SK-N-MC (cell line): ENCODE data around the gene SLU7.

ENCODE experiments used
- EZH2 ChIP-seq: fragments of 200-600 bp; sonication (generic); IDR thresholded peaks from one replicate; pipeline ENCODE4 v1.6.1; 2017; ENCODE audit warnings: antibody characterized with exemption
- FOXP2 ChIP-seq: optimal IDR thresholded peaks from 2 replicates; pipeline ENCODE3; 2011; ENCODE audit warnings: mild to moderate bottlenecking, moderate library complexity; ENCODE audit not compliant: insufficient read depth; ENCODE audit errors: extremely low read length, control extremely low read depth
- POLR2AphosphoS5 ChIP-seq: IDR thresholded peaks from 2 replicates; pipeline ENCODE4 v1.6.1; 2012; ENCODE audit warnings: mild to moderate bottlenecking, low read depth, low read length, borderline replicate concordance

DNA sequence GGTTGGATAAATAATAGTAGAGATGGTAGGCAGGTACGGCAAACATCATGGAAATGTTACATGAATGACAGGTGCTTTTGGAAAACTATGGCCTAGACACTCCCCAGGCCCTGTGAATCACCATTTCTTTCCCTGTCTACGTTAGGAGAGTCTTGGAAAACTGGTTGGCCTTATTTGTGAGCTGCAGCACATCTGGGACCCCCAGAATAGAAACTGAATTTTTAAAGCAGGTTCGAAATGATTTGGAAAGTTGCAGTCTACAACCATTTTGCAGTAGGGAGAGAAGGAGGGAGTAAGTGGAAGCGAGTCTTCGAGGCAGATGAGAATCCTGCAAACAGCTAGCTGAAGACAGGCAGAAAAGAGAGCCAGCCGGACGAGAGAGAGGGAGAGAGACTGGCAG is 61.5 kb downstream of the SLU7 start:
- TF ChIP-seq POLR2AphosphoS5 (no peak), EZH2 (no peak), FOXP2 (no peak)
